Tibial artery (tissue), 4 donors: Measurements from ENCODE around the gene CSAG2.
"Not testable (repeated sequence)": the region's sequence is repeated elsewhere in the genome, so short reads cannot be mapped to it uniquely, and the experiment has no call there.

ENCODE experiments used
- DNase-seq, 2 donors: peaks; one replicate each; pipeline ENCODE4 v3.0.0-alpha.2; 2019
- H3K27ac ChIP-seq, 2 donors: fragments of 200-600 bp; sonication (generic) in 1 of 2; 1 replicate in 1 of 2; 2 replicates in 1 of 2; pipeline ENCODE4 v1.5.1; 2018 to 2019; ENCODE audit warnings: mild to moderate bottlenecking in 1 of 2
- H3K27me3 ChIP-seq, 2 donors: fragments of 200-600 bp; sonication (generic) in 1 of 2; one replicate each; pipeline versions ENCODE4 v1.5.1 to v1.6.0; 2016 to 2019
- H3K36me3 ChIP-seq, 3 donors: fragments of 200-600 bp; sonication (generic) in 2 of 3; one replicate each; pipeline ENCODE4 v1.5.1; 2016 to 2019; ENCODE audit warnings: mild to moderate bottlenecking in 2 of 3
- H3K4me1 ChIP-seq, 4 donors: fragments of 200-600 bp; sonication (generic) in 2 of 4; 1 replicate in 3 of 4; 2 replicates in 1 of 4; pipeline ENCODE4 v1.5.1; 2016 to 2019
- H3K4me3 ChIP-seq, 2 donors: fragments of 200-600 bp; sonication (generic) in 1 of 2; 1 replicate in 1 of 2; 2 replicates in 1 of 2; pipeline ENCODE4 v1.5.1; 2018 to 2019; ENCODE audit warnings: mild to moderate bottlenecking in 2 of 2
- H3K9me3 ChIP-seq, 3 donors: fragments of 200-600 bp; sonication (generic) in 1 of 3; one replicate each; pipeline ENCODE4 v1.5.1; 2016 to 2019
- CTCF ChIP-seq, 2 experiments: fragments of 200-600 bp in 1 of 2; fragments of 450-650 bp in 1 of 2; IDR thresholded peaks; one replicate each; pipeline ENCODE4 v1.5.1; 2017 to 2019; ENCODE audit warnings: antibody characterized with exemption in 2 of 2, mild to moderate bottlenecking in 1 of 2, moderate library complexity in 1 of 2
- intact Hi-C: fragments of 100-400 bp; cut with DNase I; formaldehyde crosslinking; loops from one replicate; pipeline ENCODE4 v1.15.0; 2023; ENCODE audit warnings: low total_unique reads

The CSAG2 gene, protein sequence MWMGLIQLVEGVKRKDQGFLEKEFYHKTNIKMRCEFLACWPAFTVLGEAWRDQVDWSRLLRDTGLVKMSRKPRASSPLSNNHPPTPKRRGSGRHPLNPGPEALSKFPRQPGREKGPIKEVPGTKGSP

GRCh38 chrX:152709173-152709572 lies at the start of gene CSAG2:
Gene CSAG2, minus strand, starts transcription at chrX:152709273. Its CDS starts 161 bp downstream, at chrX:152709112.
- DNase-seq, H3K4me3 ChIP-seq, H3K27me3 ChIP-seq, H3K36me3 ChIP-seq, intact Hi-C loops, H3K27ac ChIP-seq, H3K4me1 ChIP-seq, H3K9me3 ChIP-seq: not testable (repeated sequence)

GRCh38 chrX:152754871-152755270 lies 45.8 kb upstream of the CSAG2 start:
- H3K27ac ChIP-seq, H3K4me1 ChIP-seq, H3K4me3 ChIP-seq, H3K9me3 ChIP-seq, H3K27me3 ChIP-seq, DNase-seq, intact Hi-C loops, H3K36me3 ChIP-seq: not testable (repeated sequence)

- H3K4me1 ChIP-seq, H3K36me3 ChIP-seq, H3K27me3 ChIP-seq, H3K27ac ChIP-seq, intact Hi-C loops, DNase-seq, H3K4me3 ChIP-seq, H3K9me3 ChIP-seq: not testable (repeated sequence)
These were observed 44.9 kb upstream of the CSAG2 start, which contains the start of gene MAGEA2 for GRCh38 chrX:152753686-152754650. Gene MAGEA2, minus strand, starts transcription at chrX:152753842. Its CDS starts 2,479 bp downstream, at chrX:152751363.

DNA sequence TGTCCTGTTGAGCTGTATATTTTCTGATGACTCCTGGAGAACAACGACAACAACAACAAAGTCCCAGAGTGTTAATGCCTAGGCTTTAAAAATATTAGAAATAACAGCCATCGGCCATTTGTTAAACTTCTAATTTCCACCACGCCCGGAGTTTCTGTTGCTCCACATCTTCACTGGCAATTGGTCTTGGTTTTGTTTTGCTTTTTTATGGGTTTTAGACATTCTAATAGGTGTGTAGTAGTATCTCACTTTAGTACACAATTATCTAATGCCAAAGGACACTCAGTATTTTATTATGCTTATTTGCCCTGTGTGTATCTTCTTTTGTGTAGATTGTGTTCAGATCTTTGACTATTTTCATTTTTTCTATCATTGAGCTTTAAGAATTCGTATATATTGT lies 29.5 kb upstream of the CSAG2 start:
- H3K4me1 ChIP-seq: no peaks in the 10 kb centered on the region
- no peaks in the 10 kb centered on the region for H3K9me3 ChIP-seq
- DNase-seq: no peak
- no peak overlapping the region for H3K27ac ChIP-seq
- H3K36me3 ChIP-seq: no peaks in the 10 kb centered on the region
- H3K4me3 ChIP-seq: no peak overlapping the region
- TF ChIP-seq CTCF (IDR thresholded peaks at IDR 0.05): no peak
- intact Hi-C loops: no loop called here
- H3K27me3 ChIP-seq: no peaks in the 10 kb centered on the region

DNA sequence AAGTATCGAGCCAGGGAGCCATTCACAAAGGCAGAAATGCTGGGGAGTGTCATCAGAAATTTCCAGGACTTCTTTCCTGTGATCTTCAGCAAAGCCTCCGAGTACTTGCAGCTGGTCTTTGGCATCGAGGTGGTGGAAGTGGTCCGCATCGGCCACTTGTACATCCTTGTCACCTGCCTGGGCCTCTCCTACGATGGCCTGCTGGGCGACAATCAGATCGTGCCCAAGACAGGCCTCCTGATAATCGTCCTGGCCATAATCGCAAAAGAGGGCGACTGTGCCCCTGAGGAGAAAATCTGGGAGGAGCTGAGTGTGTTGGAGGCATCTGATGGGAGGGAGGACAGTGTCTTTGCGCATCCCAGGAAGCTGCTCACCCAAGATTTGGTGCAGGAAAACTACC lies 27.5 kb upstream of the CSAG2 start:
- intact Hi-C loops, H3K27me3 ChIP-seq, H3K36me3 ChIP-seq, H3K4me1 ChIP-seq, H3K9me3 ChIP-seq, DNase-seq, H3K27ac ChIP-seq, H3K4me3 ChIP-seq: not testable (repeated sequence)

GRCh38 chrX:152735860-152736511 lies 26.9 kb upstream of the CSAG2 start:
- Histone ChIP-seq H3K4me3 (no peak overlapping the region), H3K4me1 (no peaks in the 10 kb centered on the region), H3K9me3 (no peaks in the 10 kb centered on the region), H3K27ac (no peak overlapping the region), H3K27me3 (no peaks in the 10 kb centered on the region), H3K36me3 (no peaks in the 10 kb centered on the region)
- intact Hi-C loops: no loop called here
- DNase-seq: no peak
- no peak for TF ChIP-seq CTCF (IDR thresholded peaks at IDR 0.05)

GRCh38 chrX:152735101-152735500 lies 26.0 kb upstream of the CSAG2 start:
- intact Hi-C loops: no loop called here
- Histone ChIP-seq H3K4me3 (no peak overlapping the region), H3K9me3 (no peaks in the 10 kb centered on the region), H3K27ac (no peak overlapping the region), H3K4me1 (no peaks in the 10 kb centered on the region), H3K36me3 (no peaks in the 10 kb centered on the region), H3K27me3 (no peaks in the 10 kb centered on the region)
- no peak for TF ChIP-seq CTCF (IDR thresholded peaks at IDR 0.05)
- DNase-seq: no peak

DNA sequence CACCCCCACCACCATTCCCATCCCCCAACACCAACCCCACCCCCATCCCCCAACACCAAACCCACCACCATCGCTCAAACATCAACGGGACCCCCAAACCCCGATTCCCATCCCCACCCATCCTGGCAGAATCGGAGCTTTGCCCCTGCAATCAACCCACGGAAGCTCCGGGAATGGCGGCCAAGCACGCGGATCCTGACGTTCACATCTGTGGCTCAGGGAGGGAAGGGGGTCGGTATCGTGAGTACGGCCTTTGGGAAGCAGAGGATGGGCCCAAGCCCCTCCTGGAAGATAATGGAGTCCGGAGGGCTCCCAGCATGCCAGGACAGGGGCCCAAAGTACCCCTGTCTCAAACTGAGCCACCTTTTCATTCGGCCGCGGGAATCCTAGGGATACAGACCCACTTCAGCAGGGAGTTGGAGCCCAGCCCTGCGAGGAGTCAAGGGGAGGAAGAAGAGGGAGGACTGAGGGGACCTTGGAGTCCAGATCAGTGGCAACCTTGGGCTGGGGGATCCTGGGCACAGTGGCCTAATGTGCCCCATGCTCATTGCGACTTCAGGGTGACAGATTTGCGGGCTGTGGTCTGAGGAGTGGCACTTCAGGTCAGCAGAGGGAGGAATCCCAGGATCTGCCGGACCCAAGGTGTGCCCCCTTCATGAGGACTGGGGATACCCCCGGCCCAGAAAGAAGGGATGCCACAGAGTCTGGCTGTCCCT lies 25.2 kb upstream of the CSAG2 start:
- H3K27ac ChIP-seq, DNase-seq, H3K4me3 ChIP-seq, H3K9me3 ChIP-seq, H3K36me3 ChIP-seq, H3K4me1 ChIP-seq, intact Hi-C loops, H3K27me3 ChIP-seq: not testable (repeated sequence)
